Measurements from ENCODE around the gene CXorf51A.

DNA sequence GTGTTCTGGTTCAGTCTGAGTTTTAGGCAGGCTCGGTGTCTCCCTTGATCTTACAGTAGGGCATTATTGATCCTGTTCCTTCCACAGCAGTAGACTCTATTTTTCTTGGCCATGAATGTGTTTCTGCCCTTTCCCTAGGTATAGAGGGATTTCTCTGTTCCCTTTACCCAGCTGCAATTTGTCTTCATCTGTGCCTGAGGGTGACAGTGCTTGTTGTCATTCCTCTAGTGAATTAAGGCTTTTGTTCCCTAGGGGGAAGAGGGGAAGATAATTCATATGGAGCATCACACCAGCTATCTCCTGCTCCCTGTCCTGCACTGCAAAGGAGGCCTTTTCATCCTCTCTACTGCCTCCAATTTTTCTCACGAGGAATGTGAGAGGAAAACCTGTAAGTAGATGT is 39.7 kb upstream of the CXorf51A start:
- TF ChIP-seq, protein P1, sequence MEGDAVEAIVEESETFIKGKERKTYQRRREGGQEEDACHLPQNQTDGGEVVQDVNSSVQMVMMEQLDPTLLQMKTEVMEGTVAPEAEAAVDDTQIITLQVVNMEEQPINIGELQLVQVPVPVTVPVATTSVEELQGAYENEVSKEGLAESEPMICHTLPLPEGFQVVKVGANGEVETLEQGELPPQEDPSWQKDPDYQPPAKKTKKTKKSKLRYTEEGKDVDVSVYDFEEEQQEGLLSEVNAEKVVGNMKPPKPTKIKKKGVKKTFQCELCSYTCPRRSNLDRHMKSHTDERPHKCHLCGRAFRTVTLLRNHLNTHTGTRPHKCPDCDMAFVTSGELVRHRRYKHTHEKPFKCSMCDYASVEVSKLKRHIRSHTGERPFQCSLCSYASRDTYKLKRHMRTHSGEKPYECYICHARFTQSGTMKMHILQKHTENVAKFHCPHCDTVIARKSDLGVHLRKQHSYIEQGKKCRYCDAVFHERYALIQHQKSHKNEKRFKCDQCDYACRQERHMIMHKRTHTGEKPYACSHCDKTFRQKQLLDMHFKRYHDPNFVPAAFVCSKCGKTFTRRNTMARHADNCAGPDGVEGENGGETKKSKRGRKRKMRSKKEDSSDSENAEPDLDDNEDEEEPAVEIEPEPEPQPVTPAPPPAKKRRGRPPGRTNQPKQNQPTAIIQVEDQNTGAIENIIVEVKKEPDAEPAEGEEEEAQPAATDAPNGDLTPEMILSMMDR (IDR thresholded peaks at IDR 0.05; ENCODE audit: insufficient read depth, low read length, poor library complexity, severe bottlenecking), result no peak
- TF ChIP-seq EZH2phosphoT487 (conservative IDR thresholded peaks at IDR 0.05; ENCODE audit: low read length), result no peak
